ENCODE measurements around the gene TBRG1. TPM values are rescaled to one million over a fixed set of nuclear protein-coding genes. Genes with fewer than 3 reads are reported as not detected.

Gene TBRG1
- total RNA-seq, 4 donors from 2014 or later = 25.4 to 61.0 (median 38.9) TPM

DNA sequence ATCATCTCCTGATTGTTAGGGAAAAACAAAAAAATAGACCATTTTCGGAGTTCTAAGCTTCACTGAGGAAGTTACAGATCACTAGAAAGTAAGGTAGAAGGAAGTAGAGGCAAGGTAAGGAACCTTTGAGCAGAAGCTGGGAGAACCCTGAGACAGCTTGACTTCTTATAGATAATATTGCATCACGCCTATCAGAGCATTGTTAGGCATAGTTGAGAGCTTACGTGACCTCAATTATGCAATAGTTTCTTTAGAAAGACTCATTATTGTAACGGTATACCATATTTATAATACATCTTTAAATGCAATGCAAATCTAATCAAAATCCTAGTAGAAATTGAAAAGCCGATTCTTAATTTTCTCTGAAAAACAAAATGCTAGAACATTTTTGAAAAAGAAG, 4.9 kb downstream of the TBRG1 start:
- Histone ChIP-seq H3K4me3 (no peak overlapping the region), H3K4me1 (no peaks in the 10 kb centered on the region), H3K27me3 (no peaks in the 10 kb centered on the region), H3K36me3 (no peaks in the 10 kb centered on the region), H3K9me3 (no peaks in the 10 kb centered on the region), H3K27ac (no peak overlapping the region)
- intact Hi-C loops (cut with DNase I; ENCODE audit: low total_unique reads) = no loop called here
- TF ChIP-seq, protein P1, sequence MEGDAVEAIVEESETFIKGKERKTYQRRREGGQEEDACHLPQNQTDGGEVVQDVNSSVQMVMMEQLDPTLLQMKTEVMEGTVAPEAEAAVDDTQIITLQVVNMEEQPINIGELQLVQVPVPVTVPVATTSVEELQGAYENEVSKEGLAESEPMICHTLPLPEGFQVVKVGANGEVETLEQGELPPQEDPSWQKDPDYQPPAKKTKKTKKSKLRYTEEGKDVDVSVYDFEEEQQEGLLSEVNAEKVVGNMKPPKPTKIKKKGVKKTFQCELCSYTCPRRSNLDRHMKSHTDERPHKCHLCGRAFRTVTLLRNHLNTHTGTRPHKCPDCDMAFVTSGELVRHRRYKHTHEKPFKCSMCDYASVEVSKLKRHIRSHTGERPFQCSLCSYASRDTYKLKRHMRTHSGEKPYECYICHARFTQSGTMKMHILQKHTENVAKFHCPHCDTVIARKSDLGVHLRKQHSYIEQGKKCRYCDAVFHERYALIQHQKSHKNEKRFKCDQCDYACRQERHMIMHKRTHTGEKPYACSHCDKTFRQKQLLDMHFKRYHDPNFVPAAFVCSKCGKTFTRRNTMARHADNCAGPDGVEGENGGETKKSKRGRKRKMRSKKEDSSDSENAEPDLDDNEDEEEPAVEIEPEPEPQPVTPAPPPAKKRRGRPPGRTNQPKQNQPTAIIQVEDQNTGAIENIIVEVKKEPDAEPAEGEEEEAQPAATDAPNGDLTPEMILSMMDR (IDR thresholded peaks at IDR 0.05) = no peak
- TF ChIP-seq POLR2A (IDR thresholded peaks at IDR 0.05) = no peak
- DNase-seq = no peak

DNA sequence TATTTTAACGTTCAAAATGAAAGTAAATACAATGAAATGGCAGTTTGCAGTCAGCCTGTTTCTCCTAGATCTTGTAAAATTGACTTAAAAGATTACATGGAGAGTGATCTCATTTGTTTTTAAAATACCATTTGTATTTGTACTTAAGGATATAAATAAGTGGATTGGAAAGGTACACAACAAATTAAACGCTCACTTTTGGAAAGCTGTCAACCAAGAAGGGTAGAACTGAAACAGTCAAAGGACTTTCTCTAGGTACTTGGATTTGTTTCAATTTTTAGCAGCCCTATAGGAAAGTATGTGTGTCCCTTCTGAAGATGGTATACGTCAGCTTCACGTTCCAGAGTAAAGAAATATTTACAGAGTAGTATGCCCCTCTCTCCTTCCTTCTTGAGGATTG, 7.3 kb downstream of the TBRG1 start:
- Histone ChIP-seq H3K9me3 (no peaks in the 10 kb centered on the region), H3K27ac (no peak overlapping the region), H3K4me3 (no peak overlapping the region), H3K4me1 (no peaks in the 10 kb centered on the region), H3K36me3 (no peaks in the 10 kb centered on the region), H3K27me3 (no peaks in the 10 kb centered on the region)
- intact Hi-C loops (cut with DNase I; ENCODE audit: low total_unique reads) = no loop called here
- no peak for TF ChIP-seq POLR2A (IDR thresholded peaks at IDR 0.05)
- TF ChIP-seq, protein P1 (IDR thresholded peaks at IDR 0.05) = no peak
- DNase-seq = no peak

DNA sequence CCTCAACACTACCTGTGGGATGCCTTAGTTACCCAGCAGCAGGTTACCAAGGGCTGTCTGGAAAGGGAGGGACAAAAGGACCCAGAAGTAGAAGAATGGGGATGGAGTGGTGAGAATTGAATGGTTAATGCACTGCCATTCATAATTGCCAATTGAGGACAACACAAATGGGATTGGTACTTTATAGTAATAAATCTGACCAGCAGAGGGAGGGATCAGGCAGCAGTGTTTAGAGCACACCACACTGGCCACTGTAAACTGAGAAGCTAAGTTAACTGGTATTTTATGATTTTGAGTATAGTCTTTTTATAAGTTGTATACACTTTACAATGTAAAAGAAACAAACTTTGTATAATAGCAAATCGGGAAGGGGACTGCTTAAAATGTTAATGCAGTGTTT, 10.7 kb downstream of the TBRG1 start:
- H3K27ac ChIP-seq = no peak overlapping the region
- no peak for TF ChIP-seq POLR2A (IDR thresholded peaks at IDR 0.05)
- TF ChIP-seq, protein P1 (IDR thresholded peaks at IDR 0.05) = no peak
- H3K27me3 ChIP-seq = no peaks in the 10 kb centered on the region
- intact Hi-C loops (cut with DNase I; ENCODE audit: low total_unique reads) = no loop called here
- no peak for DNase-seq
- H3K9me3 ChIP-seq = no peaks in the 10 kb centered on the region
- H3K4me3 ChIP-seq = no peak overlapping the region
- no peaks in the 10 kb centered on the region for H3K4me1 ChIP-seq
- no peaks in the 10 kb centered on the region for H3K36me3 ChIP-seq

DNA sequence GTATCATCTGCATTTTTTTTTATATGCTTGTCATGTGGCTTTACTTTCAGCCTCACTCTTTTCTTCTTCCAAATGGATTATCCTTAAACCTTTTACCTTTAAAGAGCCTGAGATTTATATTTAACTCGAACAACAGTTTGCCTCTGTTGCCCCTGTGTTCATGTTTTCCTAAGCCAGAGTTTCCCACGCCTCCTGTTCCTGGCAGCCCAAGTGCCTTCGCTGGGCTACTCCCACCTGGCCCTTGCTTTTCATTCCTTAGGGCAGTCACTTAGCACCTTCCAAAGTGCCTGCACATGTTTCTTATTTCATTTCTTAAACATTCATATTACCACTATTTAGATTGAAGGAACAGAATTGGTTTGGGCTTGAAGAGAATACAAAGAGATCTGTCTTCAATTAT, 13.3 kb downstream of the TBRG1 start:
- TF ChIP-seq, protein P1 (IDR thresholded peaks at IDR 0.05) = no peak
- TF ChIP-seq POLR2A (IDR thresholded peaks at IDR 0.05) = no peak

DNA sequence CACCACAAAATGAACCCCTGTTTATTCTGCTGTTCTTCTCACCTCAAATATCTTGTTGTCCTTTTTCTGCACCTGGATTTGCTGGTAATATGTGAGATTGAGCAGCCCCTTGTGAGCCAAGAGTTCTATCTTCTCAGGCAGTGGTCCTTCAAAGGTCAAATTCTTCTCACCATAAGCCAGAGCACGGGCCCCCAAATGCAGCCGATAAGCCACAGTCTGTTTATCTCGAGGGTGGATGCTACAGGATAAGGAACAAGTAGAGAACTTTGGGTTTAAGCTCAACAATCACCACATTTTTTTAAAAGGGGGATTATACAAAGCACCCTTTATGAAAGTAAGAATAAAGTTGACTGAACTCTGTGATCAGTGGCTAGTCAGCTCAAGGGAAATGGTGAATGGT, 15.8 kb downstream of the TBRG1 start:
- intact Hi-C loops (cut with DNase I; ENCODE audit: low total_unique reads) = no loop called here
- Histone ChIP-seq H3K9me3 (no peaks in the 10 kb centered on the region), H3K4me1 (no peaks in the 10 kb centered on the region), H3K36me3 (no peaks in the 10 kb centered on the region), H3K27me3 (no peaks in the 10 kb centered on the region), H3K27ac (no peak overlapping the region), H3K4me3 (no peak overlapping the region)
- TF ChIP-seq, protein P1 (IDR thresholded peaks at IDR 0.05) = no peak
- TF ChIP-seq POLR2A (IDR thresholded peaks at IDR 0.05) = no peak
- no peak for DNase-seq

More for the DNA sequence above, 13.3 kb downstream of the TBRG1 start:
- no peaks in the 10 kb centered on the region for H3K4me1 ChIP-seq
- H3K27ac ChIP-seq = no peak overlapping the region
- no peaks in the 10 kb centered on the region for H3K36me3 ChIP-seq
- H3K27me3 ChIP-seq = no peaks in the 10 kb centered on the region
- H3K9me3 ChIP-seq = no peaks in the 10 kb centered on the region
- no peak overlapping the region for H3K4me3 ChIP-seq
- intact Hi-C loops (cut with DNase I; ENCODE audit: low total_unique reads) = no loop called here
- no peak for DNase-seq

Data from uterus (tissue), 4 donors.